SKM-1 (cell line): ENCODE measurements around the gene NUP210.
"Not testable (repeated sequence)": the region's sequence is repeated elsewhere in the genome, so short reads cannot be mapped to it uniquely, and the experiment has no call there.

Experiments
- DNase-seq: peaks from one replicate; lab custom pipeline; 2025; ENCODE audit not compliant: unreplicated experiment; lab: John Stamatoyannopoulos, UW

Gene NUP210

DNA sequence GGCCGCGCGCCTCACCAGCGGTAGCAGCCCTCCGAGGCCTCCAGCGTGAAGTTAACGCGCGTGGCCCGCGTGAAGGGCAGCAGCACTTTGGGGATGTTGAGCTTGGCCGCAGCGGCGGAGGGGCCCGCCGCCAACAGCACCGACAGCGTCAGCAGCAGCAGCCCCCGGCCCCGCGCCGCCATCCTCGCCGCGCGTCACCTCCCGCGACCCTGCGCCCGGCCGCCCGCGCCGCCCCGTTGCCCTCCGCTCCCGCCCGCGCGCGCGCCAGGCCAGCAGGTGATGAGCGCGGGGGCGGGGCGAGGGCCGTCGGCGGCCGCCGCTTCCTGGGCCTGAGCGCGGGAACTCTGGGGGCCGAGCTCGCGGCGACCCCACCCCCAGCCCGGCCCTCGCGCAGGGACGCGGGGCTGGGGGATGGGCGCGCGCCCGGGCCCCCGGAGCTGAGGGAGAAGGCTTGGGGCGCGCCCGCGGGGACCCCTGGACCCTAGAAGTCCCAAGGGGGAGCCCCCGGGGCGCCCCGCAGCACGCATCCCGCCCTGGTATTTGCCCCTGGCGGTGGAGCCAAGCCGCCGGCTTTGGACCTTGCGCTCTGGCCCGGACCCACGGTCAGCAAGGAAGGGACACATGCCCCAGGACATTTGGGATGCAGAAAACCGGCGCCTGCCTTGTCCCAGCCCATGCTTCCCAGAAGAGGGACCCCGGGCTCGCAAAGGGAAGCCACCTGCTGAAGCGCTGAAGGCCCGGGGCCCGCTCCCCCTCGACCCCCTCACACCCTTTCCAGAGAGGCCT is at the start of gene NUP210:
Gene NUP210 (minus strand): TSS at position 278 of the 786 bp plus-strand sequence. CDS start 96 bp downstream, at position 182.
- no peak for DNase-seq

DNA sequence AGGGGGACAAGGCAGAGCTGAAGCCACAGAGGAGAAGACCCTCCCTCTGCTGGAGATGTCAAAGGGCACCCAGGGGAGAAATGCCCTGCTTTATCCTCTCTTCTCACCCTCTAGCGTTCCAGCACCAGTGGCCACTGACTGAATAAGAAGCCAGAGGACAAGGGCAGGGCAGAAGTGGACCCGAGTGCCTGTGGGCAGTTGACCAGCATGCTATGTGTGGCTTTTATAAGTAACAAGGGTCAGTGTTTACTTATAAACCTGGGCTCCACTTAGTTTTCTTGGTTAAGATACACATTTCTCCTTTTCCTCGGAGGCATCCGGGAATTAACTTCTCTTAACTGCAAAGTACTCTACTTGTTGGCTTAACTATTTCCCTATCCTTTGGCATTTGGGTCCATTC is 46.7 kb upstream of the NUP210 start:
- DNase-seq = no peak

DNA sequence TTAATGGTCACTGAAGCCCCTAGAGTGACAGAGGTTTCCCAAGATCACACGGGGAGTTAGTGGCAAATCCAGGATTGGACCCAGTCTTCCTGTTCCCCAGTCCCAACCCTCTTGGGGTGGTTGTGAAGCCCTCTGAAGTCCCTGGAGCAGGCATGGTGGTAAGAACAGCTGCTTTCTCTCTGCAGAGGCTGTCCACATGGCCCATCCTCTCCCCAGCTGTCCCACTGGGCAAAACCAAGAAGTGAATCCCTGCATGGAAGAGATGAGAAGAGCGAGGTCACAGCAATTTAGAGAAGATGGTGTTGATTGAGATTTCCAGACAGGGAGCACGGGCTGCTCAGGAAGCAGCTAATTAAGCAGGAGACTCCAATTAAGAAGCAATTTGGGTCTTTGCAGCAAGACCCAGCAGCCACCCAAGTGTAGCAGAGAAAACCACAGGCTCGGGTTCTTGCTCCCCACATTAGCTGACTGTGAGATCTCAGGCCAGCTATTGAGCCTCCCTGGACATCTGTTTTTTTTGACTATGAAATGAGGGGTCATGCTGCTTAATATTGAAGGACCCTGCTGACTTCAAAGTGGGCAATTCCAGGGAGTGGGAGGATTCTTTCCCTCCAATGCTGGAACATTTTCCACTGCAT is 45.2 kb upstream of the NUP210 start:
- DNase-seq = no peak

DNA sequence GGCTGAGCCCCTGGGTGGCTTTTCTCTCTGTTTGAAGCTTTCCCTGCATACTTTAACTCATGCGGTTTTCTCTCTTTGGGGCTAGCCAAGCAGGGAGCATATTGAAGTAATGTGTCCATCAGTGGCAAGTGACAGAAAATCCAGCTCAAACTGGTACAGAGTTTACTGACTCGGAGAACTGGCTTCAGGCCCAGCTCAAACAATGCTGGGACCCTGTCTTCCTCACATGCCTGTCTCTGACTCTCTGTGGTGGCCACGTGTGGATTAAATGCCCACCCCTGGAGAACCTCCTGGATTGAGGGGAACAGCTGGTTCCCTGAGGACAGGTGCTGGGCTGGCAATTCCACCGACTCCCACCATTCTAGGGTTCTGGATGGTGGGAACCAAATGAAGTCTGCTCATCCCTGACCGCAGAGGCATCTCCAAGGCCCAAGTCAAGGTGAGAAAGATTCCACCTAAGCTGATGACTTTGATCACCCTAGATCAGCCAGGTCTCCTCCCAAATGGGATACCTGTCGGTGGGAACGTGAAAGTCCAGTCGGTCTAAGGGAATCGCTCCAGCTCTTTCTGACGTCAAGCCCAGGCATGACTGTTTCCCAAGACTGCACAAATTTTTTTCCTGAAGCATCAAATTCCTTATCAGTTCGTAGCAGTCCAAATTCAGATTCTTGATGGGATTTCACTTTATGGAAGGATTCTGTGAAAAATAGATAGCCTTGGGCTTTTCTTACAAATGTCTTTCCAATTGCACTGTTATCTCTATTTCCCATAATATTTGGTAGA is 43.7 kb upstream of the NUP210 start:
- DNase-seq = no peak

DNA sequence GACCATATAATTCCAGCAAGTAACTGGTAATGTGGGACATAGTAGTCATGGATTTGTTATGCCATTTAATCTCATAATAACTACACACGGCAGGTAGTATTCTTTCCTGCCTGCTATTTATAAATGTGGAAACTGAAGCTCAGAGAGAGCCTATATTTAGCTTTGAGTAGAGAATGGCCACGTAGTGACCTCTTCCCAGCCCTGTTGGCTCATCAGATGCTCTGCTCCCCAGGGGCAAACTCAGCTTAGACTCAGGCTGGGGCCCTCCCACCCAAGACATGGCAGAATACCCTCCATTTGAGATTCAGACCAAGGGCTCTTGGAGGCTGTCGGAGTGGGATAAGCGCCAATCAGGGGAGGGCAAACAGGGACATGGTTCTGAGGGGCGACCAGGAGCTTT is 42.7 kb upstream of the NUP210 start:
- DNase-seq = no peak

DNA sequence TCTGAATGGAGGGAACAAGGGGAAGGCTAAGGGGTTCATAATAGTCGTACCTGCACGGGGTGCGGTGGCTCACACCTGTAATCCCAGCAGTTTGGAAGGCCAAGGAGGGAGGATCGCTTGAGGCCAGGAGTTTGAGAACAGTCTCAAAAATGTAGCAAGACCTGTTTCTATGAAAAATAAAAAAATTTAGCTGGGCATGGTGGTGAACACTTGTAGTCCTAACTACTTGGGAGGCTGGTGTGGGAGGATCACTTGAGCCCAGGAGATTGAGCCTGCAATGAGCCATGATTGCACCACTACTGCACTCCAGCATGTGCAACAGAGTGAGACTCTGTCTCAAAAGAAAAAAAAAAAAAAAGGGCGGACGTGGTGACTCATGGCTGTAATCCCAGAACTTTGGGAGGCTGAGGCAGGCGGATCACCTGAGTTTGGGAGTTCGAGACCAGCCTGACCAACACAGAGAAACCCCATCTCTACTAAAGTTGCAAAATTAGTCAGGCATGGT is 42.1 kb upstream of the NUP210 start:
- no peak for DNase-seq

DNA sequence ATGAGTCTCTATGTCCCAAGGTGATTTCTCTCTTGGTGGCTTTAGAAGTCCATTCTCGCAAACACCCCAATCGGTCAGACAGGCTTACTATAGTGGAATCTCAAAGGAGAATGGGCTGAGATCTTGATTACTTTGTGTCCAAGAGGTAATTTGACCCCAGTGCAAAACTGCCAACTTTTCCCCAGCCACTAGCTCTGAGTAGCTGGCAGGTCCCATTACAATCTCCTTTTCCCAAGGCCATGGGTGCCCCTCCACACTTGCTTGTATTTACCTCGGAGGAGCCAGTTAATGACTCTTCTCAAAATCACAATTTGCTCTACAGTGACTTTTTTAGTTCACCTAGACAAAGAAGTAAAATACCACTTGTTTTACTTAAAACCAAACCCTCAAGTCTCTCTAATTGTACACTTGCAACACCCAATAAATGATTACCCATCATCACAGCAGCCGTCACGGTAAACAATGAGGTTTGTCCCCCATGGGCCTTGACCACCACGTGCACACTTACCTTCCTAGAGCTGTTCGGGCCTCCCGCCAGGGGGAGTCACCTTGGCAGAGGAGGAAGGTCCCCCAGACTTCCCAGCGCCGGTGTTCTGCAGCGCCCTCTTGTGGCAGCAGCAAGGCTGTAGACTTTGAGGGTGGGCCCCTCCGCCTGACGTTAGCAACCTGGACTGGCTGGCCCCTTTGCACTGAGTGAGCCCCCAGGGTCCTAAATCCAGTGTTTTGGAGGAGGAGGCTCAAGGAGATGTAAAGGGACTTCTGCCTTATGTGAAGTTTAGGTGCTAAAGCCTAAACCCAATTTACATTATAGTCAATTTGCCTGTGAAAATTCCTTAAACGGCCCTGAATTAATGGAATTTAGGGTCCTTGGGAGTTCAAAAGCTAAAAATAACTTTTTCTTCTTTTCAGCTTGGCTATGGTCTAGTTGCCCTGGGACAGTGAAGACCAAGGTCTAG is 41.3 kb upstream of the NUP210 start:
- peak; percentile 66 for DNase-seq

DNA sequence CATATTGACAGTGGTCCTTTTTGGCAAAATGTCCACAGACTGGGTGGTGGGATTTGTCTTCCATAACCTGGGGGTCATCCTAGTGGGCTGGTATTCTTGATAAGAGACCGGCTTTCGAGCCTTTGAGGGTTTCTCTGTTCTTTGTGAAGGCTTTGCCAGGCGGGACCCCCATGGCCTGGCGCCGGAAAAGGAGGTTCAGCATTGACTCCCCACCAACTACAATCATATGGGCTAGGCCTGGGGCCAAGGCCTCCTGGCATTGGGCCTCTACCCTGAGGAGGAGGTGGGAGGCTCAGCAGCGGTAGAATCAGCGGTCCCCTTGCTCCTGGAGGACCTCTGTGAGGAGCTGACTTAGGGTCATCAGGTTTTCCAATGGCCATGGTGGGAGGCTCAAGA is 40.2 kb upstream of the NUP210 start:
- no peak for DNase-seq

DNA sequence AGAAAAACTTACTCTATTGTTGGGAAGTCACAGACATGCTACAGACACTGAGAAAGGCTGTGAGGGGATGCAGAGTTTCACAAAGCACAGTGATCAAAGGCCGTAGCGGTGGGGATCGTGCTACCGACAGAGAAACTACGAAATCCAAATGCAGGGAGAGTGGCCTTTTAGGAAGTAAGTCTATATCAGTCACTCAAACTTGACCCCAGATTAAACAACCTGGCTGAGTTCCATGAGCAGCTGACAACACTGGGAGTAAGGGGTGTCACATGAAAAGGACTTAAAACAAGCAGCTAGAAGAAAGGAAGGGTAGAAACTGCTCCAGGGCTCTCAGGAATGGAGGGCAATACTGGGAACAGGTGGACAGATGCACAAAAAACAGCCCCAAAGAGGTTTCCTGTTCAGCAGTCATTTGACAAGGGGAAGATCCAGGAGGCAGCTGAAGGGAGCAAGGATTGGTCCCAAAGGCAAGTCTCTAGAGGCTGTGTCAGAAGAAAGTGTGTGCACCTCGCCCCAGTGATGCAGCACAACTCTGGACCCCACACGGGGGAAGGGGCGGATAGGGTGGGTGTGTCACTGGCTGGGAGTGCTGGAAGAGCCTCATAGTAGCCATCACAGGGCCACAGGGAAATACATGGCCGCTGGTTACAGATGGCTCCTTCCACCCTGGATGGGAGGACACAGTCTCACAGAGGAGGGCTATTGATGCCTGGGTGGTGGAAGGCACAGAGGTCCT is 39.7 kb upstream of the NUP210 start:
- no peak for DNase-seq

DNA sequence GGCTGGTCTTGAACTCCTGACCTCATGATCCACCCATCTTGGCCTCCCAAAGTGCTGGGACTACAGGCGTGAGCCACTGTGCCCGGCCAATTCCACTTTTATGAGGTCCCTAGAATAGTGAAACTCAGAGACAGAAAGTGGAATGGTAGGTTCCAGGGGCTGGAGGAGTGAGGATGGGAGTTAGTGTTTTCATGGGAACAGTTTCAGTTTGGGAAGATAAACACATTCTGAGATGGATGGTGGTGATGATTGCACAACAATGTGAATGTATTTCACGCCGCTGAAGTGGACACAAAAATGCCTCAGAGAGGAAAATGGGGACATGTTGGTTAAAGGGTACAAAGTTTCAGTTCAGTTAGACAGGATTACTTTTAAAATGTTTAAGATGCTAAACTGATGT is 37.5 kb upstream of the NUP210 start:
- no peak for DNase-seq

DNA sequence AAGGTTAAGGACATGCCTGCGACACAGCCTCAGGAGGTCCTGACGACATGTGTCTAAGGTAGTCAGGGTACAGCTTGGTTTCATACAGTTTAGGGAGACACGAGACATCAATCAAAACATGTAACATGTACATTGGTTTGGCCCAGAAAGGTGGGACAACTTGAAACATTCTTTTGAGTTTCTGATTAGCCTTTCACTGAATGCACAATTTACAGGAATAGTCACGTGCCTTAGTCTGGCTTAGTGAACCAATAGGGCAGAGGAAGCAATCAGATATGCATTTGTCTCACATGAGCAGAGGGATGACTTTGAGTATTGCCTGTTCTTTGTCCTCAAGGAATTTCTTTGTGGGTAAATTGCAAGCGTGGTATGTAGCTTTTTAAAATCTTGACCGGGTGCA is 35.5 kb upstream of the NUP210 start:
- DNase-seq = no peak

DNA sequence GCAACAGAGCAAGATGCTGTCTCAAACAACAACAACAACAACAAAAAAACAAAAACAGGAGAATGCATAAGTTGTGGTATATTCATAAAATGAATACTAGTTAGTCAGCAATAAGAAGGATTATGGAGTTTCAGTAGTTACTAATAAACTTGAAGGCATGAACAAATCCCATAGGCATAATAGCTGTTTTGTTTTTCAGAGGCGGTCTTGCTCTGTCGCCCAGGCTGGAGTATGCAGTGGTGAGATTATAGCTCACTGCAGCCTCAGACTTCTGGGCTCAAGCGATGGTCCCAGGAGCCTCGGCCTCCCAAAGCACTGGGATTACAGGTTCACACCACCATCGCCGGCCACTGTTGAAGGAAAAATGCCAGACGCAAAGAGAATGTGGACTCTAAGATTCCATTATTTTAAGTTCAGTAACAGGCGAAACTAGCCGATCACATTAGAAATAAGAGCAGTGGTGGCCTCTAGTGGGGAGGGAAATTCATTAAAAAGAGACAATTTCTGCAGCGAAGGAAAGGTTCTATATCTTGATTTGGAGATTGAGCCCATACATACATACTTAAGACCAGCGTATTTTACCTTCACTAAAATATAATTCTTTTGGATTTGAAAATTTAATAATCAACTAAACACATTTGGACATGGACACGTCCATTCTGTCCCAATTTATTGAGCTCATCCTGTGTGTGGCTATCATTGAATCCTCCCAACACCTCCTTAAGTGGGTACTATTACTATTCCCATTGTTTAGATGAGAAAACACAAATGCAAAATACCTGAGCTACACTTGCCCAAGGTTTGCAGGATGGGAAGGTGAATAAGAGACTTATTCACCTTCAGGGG is 32.6 kb upstream of the NUP210 start:
- peak; percentile 63 for DNase-seq

DNA sequence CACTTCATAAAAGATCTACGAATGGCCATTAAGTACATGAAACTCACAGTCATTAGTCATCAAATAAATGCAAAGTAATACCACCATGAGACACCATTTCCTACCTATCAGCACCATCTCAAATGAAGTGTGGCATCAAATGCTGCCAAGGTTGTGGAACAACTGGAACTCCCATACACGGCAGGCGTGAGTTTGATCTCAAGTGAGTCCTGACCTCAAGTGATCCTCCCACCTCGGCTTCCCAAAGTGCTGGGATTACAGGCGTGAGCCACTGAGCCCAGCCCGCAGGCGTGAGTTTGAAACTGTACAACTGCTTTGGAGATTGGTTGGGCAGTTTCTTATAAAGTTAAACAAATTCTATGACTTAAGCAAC is 31.2 kb upstream of the NUP210 start:
- DNase-seq = no peak

DNA sequence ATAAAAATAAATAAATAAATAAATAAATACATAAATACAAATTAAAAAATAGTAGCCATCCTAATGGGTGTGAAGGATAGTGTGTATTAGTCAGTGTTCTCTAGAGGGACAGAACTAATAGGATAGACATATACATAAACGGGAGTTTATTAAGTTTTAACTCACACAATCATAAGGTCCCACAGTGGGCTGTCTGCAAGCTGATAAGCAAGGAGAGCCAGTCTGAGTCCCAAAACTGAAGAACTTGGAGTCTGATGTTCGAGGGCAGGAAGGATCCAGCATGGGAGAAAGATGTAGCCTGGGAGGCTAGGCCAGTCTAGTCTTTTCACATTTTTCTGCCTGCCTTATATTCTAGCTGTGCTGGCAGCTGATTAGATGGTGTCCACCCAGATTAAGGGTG is 22.8 kb upstream of the NUP210 start:
- DNase-seq = not testable (repeated sequence)

DNA sequence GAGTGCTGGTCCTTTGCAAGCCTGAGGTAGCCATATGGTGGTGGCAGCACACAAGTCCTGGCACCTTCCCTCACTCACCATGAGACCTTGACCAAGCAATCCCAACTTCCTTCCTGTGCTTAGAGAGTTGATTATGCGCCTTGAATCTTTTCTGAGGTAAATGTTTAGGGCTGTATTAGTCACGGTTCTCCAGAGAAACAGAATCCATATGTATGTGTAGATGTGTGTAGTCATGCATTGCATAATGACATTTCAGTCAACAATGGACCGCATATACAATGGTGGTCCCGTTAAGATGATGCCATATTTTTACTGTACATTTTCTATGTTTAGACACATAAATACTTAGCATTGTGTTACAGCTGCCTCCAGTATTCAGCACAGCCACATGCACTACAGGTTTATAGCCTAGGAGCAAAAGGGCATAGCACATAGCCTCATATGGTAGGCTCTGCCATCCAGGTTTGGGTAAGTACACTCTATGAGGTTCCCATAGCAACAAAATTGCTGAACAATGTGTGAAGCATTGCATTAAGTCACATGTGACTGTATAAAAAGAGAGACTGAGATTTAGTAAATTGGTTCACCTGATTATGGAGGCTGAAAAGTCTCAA is 20.2 kb upstream of the NUP210 start:
- no peak for DNase-seq

DNA sequence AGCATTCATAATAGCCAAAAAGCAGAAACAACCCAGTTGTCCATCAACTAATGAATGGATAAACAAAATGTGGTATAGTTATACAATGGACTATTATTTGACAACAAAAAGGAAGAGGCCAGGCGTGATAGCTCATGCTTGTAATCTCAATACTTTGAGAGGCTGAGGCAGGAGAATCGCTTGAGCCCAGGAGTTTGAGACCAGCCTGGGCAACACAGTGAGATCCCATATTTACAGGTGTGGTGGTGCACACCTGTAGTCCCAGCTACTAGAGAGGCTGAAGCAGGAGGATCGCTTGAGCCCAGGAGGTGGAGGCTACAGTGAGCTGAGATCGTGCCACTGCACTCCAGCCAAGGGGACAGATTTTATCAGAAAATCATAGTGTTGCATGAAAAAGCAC is 16.1 kb upstream of the NUP210 start:
- DNase-seq = not testable (repeated sequence)

DNA sequence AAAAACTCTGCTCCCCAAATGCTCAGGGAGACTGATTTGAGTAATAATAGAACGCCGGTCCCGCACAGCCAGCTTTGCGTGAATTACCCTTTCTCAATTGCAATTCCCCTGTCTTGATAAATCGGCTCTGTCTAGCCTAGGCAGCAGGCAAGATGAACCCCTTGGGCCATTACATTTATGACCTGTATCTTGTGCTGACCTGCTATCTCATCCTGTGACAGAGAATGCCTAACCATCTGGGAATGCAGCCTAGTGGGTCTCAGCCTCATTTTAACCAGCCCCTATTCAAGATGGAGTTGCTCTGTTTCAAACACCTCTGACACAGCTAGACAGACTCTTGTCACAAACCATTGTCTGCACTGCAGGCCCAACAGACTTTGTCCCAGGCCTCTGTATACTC is 13.8 kb upstream of the NUP210 start:
- DNase-seq = no peak

DNA sequence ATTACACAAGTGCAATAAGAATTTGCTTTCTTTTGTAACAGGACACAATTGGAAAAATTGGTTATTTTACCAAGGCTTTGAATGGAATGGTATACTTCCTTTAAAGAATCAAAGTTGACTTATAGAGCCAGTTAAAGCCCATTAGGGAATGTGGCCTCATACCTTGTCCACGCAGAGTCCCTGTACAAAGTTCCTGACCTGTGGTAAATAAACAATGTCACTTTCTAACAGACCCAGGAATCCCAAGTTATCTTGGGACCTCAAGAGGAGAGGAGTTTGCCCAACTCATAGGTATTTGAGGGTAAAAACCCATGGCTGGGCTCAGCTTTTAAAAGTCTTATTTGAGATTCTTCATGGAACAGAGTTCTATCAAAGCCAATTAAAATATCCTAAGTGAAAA is 12.0 kb upstream of the NUP210 start:
- no peak for DNase-seq

DNA sequence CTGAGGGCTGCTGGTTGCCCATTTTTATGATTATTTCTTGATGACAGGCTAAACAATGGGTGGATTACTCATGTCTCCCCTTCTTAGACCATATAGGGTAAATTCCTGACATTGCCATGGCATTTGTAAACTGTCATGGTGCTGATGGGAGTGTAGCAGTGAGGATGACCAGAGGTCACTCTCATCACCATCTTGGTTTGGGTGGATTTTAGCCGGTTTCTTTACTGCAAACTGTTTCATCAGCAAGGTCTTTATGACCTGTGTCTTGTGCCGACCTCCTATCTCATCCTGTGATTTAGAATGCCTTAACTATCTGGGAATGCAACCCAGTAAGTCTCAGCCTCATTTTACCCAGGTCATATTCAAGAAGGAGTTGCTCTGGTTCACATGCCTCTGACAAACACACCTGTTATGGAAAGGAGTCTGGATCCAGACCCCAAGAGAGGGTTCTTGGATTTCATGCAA is 10.3 kb upstream of the NUP210 start:
- DNase-seq = not testable (repeated sequence)
